H1 (cell line): Measurements from ENCODE around the gene TMEM63A. TPM values are rescaled to one million over a fixed set of nuclear protein-coding genes. Genes with fewer than 3 reads are reported as not detected.

Experiments
- ASH2L ChIP-seq: fragments of 200-600, 300-600 bp; sonication (generic); IDR thresholded peaks from one replicate; pipeline ENCODE4 v1.7.1; 2017; ENCODE audit warnings: low read length
- ATF2 ChIP-seq: IDR thresholded peaks from 2 replicates; pipeline ENCODE4 v1.6.1; 2012; ENCODE audit warnings: low read length, inconsistent platforms
- CTBP2 ChIP-seq: IDR thresholded peaks from 2 replicates; pipeline ENCODE4 v1.7.0; 2011; ENCODE audit warnings: borderline replicate concordance, mild to moderate bottlenecking, moderate library complexity, mixed read lengths, low read length; ENCODE audit not compliant: insufficient read depth, insufficient read length
- FOSL1 ChIP-seq: IDR thresholded peaks from 2 replicates; pipeline ENCODE4 v1.6.1; 2011; ENCODE audit warnings: mild to moderate bottlenecking, low read depth, low read length, moderate library complexity; ENCODE audit not compliant: insufficient read depth
- GTF2F1 ChIP-seq: IDR thresholded peaks from 2 replicates; pipeline ENCODE4 v1.6.1; 2012; ENCODE audit warnings: low read depth, low read length, improper control_type of control experiment, borderline replicate concordance
- JUN ChIP-seq: IDR thresholded peaks from 2 replicates; pipeline ENCODE4 v1.6.1; 2011; ENCODE audit warnings: low read depth, mild to moderate bottlenecking, improper control_type of control experiment, low read length
- JUND ChIP-seq: IDR thresholded peaks from 2 replicates; pipeline ENCODE4 v1.6.1; 2011; ENCODE audit warnings: mild to moderate bottlenecking, improper control_type of control experiment, low read length
- KDM1A ChIP-seq: fragments of 200-600, 300-600 bp; sonication (generic); IDR thresholded peaks from 2 replicates; pipeline ENCODE4 v1.7.1; 2016; ENCODE audit warnings: mild to moderate bottlenecking, low read length, borderline replicate concordance
- KDM4A ChIP-seq: IDR thresholded peaks from one replicate; pipeline ENCODE4 v1.7.1; 2012; ENCODE audit warnings: low read depth, mild to moderate bottlenecking, moderate library complexity, low read length, inconsistent platforms; ENCODE audit not compliant: severe bottlenecking
- KDM5A ChIP-seq: fragments of 200-600 bp; IDR thresholded peaks from 2 replicates; pipeline ENCODE4 v1.7.1; 2012; ENCODE audit warnings: mild to moderate bottlenecking, low read length, inconsistent platforms, mixed read lengths
- MAFK ChIP-seq: IDR thresholded peaks from 2 replicates; pipeline ENCODE4 v1.6.1; 2012; ENCODE audit warnings: low read depth, mild to moderate bottlenecking, improper control_type of control experiment, low read length
- PHF8 ChIP-seq: fragments of 200-600 bp; sonication (generic); conservative IDR thresholded peaks from 2 replicates; pipeline ENCODE4 v1.7.1; 2012; ENCODE audit warnings: low read depth, mild to moderate bottlenecking, inconsistent platforms, low read length, moderate library complexity
- POLR2A ChIP-seq, 2 experiments: IDR thresholded peaks; 1 replicate in 1 of 2; 2 replicates in 1 of 2; pipeline ENCODE4 v1.6.1; 2011; ENCODE audit warnings: low read depth in 2 of 2, low read length in 2 of 2, mild to moderate bottlenecking in 2 of 2; ENCODE audit errors: control extremely low read depth in 1 of 2
- POLR2AphosphoS5 ChIP-seq: IDR thresholded peaks from 2 replicates; pipeline ENCODE4 v1.6.1; 2011; ENCODE audit warnings: low read depth, low read length
- RBBP5 ChIP-seq: IDR thresholded peaks from 2 replicates; pipeline ENCODE4 v1.7.1; 2012; ENCODE audit warnings: low read depth, mild to moderate bottlenecking, inconsistent platforms, low read length, moderate library complexity, borderline replicate concordance
- RFX5 ChIP-seq: IDR thresholded peaks from 2 replicates; pipeline ENCODE4 v1.6.1; 2011; ENCODE audit warnings: low read depth, low read length, improper control_type of control experiment, borderline replicate concordance
- RNF2 ChIP-seq: fragments of 200-900, 300-1000 bp; sonication (generic); IDR thresholded peaks from 2 replicates; pipeline ENCODE4 v1.7.1; 2016; ENCODE audit warnings: borderline replicate concordance, low read depth, mild to moderate bottlenecking, antibody characterized with exemption, low read length; ENCODE audit not compliant: poor library complexity, severe bottlenecking; ENCODE audit errors: missing control alignments
- SIX5 ChIP-seq: IDR thresholded peaks from 2 replicates; pipeline ENCODE4 v1.6.1; 2011; ENCODE audit warnings: mild to moderate bottlenecking, low read depth, low read length
- SP1 ChIP-seq: IDR thresholded peaks from 2 replicates; pipeline ENCODE4 v1.6.1; 2011; ENCODE audit warnings: low read depth, low read length
- SP2 ChIP-seq: IDR thresholded peaks from 2 replicates; pipeline ENCODE4 v1.6.1; 2012; ENCODE audit warnings: mild to moderate bottlenecking, low read length, inconsistent platforms
- SP4 ChIP-seq: IDR thresholded peaks from 2 replicates; pipeline ENCODE4 v1.6.1; 2012; ENCODE audit warnings: low read length, inconsistent platforms
- SUZ12 ChIP-seq: fragments of 200-600 bp; sonication (generic); IDR thresholded peaks from 2 replicates; pipeline ENCODE4 v1.6.1; 2012; ENCODE audit warnings: mild to moderate bottlenecking, inconsistent platforms, low read length, moderate library complexity, mixed read lengths
- TAF1 ChIP-seq: IDR thresholded peaks from 2 replicates; pipeline ENCODE4 v1.6.1; 2011; ENCODE audit warnings: mild to moderate bottlenecking, low read depth, low read length
- polyA plus RNA-seq, 7 experiments: library from polyadenylated mRNA; depleted of rRNA in 3 of 7; stranded (reverse) in 5 of 7; unstranded in 2 of 7; fragments of >200 nt in 5 of 7; fragments of 200-250 nt in 2 of 7; gene quantifications; 1 replicate in 5 of 7; 2 replicates in 1 of 7; 4 replicates in 1 of 7; pipeline versions ENCODE4 v1.2.1 to v1.2.3, GENCODE V29; 2011 to 2013; ENCODE audit warnings: missing spikeins in 2 of 7, mixed read lengths in 2 of 7
- total RNA-seq: library from RNA; stranded (reverse); fragmentation: NEBNext Ultra II Directional; extraction: Animal tissue kit (Norgen Biotek cat#: 25700); gene quantifications from 2 replicates; pipeline ENCODE4 v1.2.1, GENCODE V29; 2021

The TMEM63A gene
- total and polyA plus RNA-seq, 2 of the 8 experiments (the other 6 are each of a cell fraction or from before 2014, with no cell fraction given): 26.1 to 55.4 TPM

- TF ChIP-seq RNF2 (no peak), KDM1A (no peak), GTF2F1 (no peak), MAFK (no peak), SIX5 (no peak), ATF2 (no peak), TAF1 (peak; percentile 85), SP2 (peak; percentile 43; the same call in 1 of the 2 replicates), KDM5A (peak; percentile 41; the same call in 1 of the 2 replicates), RFX5 (no peak), FOSL1 (no peak), JUN (0 out of 2 replicates have a peak, but pooled peaks have one; percentile 13), PHF8 (peak; percentile 87), POLR2A (IDR thresholded peaks at IDR 0.05; ENCODE audit: control extremely low read depth in 1 of 2, low read depth in 2 of 2, low read length in 2 of 2) (peak in 1 of 2 experiments; percentile 87; a peak in 2 of 3 replicates), SP4 (0 out of 2 replicates have a peak, but pooled peaks have one; percentile 38), RBBP5 (peak; percentile 83), CTBP2 (no peak), JUND (no peak), SUZ12 (no peak), KDM4A (peak; percentile 84), ASH2L (peak; percentile 89), SP1 (peak; percentile 88), POLR2AphosphoS5 (peak; percentile 85)
Measured at GRCh38 chr1:225923692-225924555, 41.7 kb upstream of the TMEM63A start, which contains the start of gene PYCR2 (continued).
